Endothelial cell of umbilical vein (primary cell): ENCODE data around the gene FMC1.

Source experiments
- EZH2 ChIP-seq: IDR thresholded peaks from 2 replicates; pipeline ENCODE4 v1.6.1; 2012; ENCODE audit warnings: borderline replicate concordance, low read depth, mild to moderate bottlenecking, moderate library complexity, low read length, inconsistent platforms; ENCODE audit not compliant: severe bottlenecking
- POLR2A ChIP-seq: IDR thresholded peaks from 2 replicates; pipeline ENCODE4 v1.6.1; 2012; ENCODE audit warnings: low read depth, mild to moderate bottlenecking, control low read depth, low read length
- POLR2AphosphoS5 ChIP-seq: IDR thresholded peaks from 2 replicates; pipeline ENCODE4 v1.6.1; 2012; ENCODE audit warnings: low read depth, mild to moderate bottlenecking, control low read depth, low read length, moderate library complexity; ENCODE audit not compliant: insufficient read depth
- TF ChIP-seq, protein P1 (sequence below), 2 donors: IDR thresholded peaks; 1 replicate in 1 of 2; 2 replicates in 1 of 2; pipeline ENCODE4 v1.5.1; 2011; ENCODE audit warnings: low read length in 2 of 2, mild to moderate bottlenecking in 2 of 2, moderate library complexity in 2 of 2, control low read depth in 1 of 2, inconsistent platforms in 1 of 2, low read depth in 1 of 2; ENCODE audit not compliant: insufficient read depth in 1 of 2; ENCODE audit errors: extremely low read depth in 1 of 2

DNA sequence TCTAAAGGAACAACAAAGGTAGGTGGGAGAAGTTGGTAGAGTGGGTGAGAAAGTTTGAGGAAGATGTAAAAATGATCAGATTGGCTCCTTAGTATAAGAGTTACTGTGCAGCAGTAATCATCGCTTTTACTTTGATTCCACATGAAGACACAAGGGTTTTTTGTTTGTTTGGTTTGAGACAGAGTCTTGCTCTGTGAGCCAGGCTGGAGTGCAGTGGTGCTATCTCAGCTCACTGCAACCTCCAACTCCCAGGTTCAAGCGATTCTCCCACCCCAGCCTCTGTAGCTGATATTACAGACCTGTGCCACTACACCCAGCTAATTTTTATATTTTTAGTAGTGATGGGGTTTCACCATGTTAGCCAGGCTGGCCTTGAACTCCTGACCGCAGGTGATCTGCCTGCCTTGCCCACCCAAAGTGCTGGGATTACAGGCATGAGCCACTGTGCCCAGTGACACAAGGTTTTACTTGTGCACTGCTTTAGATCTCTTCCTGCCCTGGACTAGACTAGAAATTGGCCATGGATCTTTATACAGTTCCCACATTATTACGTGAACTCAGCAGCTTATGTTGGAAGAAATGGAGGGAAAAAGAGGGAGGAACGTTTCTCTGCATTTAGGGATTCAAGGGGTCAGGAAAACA, 29.3 kb downstream of the FMC1 start:
- TF ChIP-seq POLR2AphosphoS5: no peak
- TF ChIP-seq, protein P1, sequence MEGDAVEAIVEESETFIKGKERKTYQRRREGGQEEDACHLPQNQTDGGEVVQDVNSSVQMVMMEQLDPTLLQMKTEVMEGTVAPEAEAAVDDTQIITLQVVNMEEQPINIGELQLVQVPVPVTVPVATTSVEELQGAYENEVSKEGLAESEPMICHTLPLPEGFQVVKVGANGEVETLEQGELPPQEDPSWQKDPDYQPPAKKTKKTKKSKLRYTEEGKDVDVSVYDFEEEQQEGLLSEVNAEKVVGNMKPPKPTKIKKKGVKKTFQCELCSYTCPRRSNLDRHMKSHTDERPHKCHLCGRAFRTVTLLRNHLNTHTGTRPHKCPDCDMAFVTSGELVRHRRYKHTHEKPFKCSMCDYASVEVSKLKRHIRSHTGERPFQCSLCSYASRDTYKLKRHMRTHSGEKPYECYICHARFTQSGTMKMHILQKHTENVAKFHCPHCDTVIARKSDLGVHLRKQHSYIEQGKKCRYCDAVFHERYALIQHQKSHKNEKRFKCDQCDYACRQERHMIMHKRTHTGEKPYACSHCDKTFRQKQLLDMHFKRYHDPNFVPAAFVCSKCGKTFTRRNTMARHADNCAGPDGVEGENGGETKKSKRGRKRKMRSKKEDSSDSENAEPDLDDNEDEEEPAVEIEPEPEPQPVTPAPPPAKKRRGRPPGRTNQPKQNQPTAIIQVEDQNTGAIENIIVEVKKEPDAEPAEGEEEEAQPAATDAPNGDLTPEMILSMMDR (IDR thresholded peaks at IDR 0.05; ENCODE audit: extremely low read depth in 1 of 2, insufficient read depth in 1 of 2, low read depth in 1 of 2, low read length in 2 of 2): no peak
- TF ChIP-seq POLR2A: no peak
- TF ChIP-seq EZH2: no peak
